Central memory CD4-positive, alpha-beta T cell (primary cell): ENCODE data around the gene GLRX2.
"Not testable (repeated sequence)": the region's sequence is repeated elsewhere in the genome, so short reads cannot be mapped to it uniquely, and the experiment has no call there.

Experiments
- DNase-seq: peaks from one replicate; pipeline ENCODE4 v3.0.0; 2022
- total RNA-seq, 3 experiments: gene quantifications; one replicate each; lab custom pipeline; 2026; lab: John Stamatoyannopoulos, UW

The GLRX2 gene
- total RNA-seq: 15.8 to 40.4 (median 33.5) reads per million in 3 experiments

GRCh38 chr1:193104907-193105820, at the start of gene GLRX2:
TSS of gene GLRX2 (minus strand) at chr1:193105414. CDS start at chr1:193105382, 32 bp downstream.
- DNase-seq: peak; percentile 51

- no peak for DNase-seq
Observed at GRCh38 chr1:193144999-193145398, 39.8 kb upstream of the GLRX2 start.

- DNase-seq: no peak
Observed at GRCh38 chr1:193144361-193144938, 39.2 kb upstream of the GLRX2 start.

GRCh38 chr1:193143285-193143684, 38.1 kb upstream of the GLRX2 start:
- DNase-seq: no peak

- DNase-seq: no peak
Observed at GRCh38 chr1:193142409-193142808, 37.2 kb upstream of the GLRX2 start.

GRCh38 chr1:193141804-193142203, 36.6 kb upstream of the GLRX2 start:
- peak; percentile 34 for DNase-seq

GRCh38 chr1:193140254-193140653, 35.0 kb upstream of the GLRX2 start:
- no peak for DNase-seq

GRCh38 chr1:193131266-193131860, 26.1 kb upstream of the GLRX2 start:
- no peak for DNase-seq

- DNase-seq: no peak
Observed at GRCh38 chr1:193125369-193125768, 20.2 kb upstream of the GLRX2 start.

- no peak for DNase-seq
Observed at GRCh38 chr1:193123751-193124150, 18.5 kb upstream of the GLRX2 start.

GRCh38 chr1:193121616-193122593, 16.7 kb upstream of the GLRX2 start, which contains the start of gene CDC73:
TSS of gene CDC73 (plus strand) at chr1:193122031. CDS start at chr1:193122201, 170 bp downstream.
- peak; percentile 99 for DNase-seq

GRCh38 chr1:193120604-193121166, 15.5 kb upstream of the GLRX2 start:
- no peak for DNase-seq

GRCh38 chr1:193118803-193119730, 13.9 kb upstream of the GLRX2 start:
- no peak for DNase-seq

- no peak for DNase-seq
Observed at GRCh38 chr1:193118194-193118593, 13.0 kb upstream of the GLRX2 start.

GRCh38 chr1:193117167-193117566, 12.0 kb upstream of the GLRX2 start:
- DNase-seq: not testable (repeated sequence)

- DNase-seq: no peak
Observed at GRCh38 chr1:193115629-193116227, 10.5 kb upstream of the GLRX2 start.

GRCh38 chr1:193114485-193115095, 9.4 kb upstream of the GLRX2 start:
- no peak for DNase-seq

GRCh38 chr1:193113992-193114332, 8.7 kb upstream of the GLRX2 start:
- no peak for DNase-seq

GRCh38 chr1:193113258-193113991, 8.2 kb upstream of the GLRX2 start:
- DNase-seq: no peak
